Activated T-helper 1 cell treated with anti-CD3 and anti-CD28 coated beads, Interleukin-2, amount 50 U/mL, for 16 hours (primary cell): Measurements from ENCODE around the gene ZNF718.
"Not testable (repeated sequence)": the region's sequence is repeated elsewhere in the genome, so short reads cannot be mapped to it uniquely, and the experiment has no call there.

Experiments used
- DNase-seq, 2 donors: peaks; one replicate each; pipeline ENCODE4 v3.0.0-alpha.2; 2020; ENCODE audit warnings: low read depth in 1 of 2, low spot score in 1 of 2

Gene ZNF718

DNA sequence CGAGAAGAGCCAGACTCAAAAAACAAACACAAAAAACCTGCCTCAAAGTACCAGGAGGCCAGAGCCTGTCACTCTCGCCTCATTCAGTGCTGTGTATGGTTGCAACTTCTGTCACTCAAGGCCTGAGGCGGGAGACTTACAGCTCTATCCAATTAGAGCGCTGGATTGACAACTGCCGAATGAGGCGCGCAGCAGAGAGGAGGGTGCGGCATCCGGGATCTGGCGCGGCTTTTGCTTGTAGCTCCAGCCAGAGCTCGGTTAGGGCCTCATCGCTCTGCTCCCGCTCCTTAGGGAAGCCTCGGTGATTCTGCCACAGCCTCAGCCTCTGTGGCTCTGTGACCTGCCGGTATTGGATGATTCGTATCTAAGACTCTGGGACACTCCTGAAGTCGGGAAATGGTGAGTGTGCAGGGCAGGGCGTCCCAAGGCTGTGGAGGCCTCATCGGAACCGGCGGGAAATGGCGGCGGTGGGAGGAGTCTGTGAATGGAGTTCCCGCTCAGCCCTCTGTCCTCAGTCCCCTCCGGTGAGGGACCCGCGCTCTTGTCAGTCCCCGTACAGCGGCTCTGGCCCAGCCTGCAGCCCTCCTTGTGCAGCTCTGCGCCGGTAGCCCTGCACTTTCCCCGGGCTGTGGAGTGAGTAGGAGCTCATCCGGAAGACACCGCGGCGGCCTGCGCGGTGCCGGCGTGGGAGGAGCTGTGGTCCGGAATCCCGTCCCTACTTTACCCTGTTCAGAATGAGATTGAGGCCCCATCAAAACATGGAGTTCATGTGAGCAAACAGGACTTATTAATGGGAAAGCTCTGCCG is at the start of gene ZNF718:
Gene ZNF718, plus strand, starts transcription at position 227 of the 807 bp plus-strand sequence. Its CDS starts 170 bp downstream, at position 397.
- DNase-seq = peak; percentile 64 to 81

DNA sequence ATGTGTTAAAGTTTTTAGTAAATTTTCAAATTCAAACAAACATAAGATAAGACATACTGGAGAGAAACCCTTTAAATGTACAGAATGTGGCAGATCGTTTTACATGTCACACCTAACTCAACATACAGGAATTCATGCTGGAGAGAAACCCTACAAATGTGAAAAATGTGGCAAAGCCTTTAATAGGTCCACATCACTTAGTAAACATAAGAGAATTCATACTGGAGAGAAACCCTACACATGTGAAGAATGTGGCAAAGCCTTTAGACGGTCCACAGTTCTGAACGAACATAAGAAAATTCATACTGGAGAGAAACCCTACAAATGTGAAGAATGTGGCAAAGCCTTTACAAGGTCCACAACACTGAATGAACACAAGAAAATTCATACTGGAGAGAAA is 38.4 kb upstream of the ZNF718 start:
- DNase-seq = no peak

DNA sequence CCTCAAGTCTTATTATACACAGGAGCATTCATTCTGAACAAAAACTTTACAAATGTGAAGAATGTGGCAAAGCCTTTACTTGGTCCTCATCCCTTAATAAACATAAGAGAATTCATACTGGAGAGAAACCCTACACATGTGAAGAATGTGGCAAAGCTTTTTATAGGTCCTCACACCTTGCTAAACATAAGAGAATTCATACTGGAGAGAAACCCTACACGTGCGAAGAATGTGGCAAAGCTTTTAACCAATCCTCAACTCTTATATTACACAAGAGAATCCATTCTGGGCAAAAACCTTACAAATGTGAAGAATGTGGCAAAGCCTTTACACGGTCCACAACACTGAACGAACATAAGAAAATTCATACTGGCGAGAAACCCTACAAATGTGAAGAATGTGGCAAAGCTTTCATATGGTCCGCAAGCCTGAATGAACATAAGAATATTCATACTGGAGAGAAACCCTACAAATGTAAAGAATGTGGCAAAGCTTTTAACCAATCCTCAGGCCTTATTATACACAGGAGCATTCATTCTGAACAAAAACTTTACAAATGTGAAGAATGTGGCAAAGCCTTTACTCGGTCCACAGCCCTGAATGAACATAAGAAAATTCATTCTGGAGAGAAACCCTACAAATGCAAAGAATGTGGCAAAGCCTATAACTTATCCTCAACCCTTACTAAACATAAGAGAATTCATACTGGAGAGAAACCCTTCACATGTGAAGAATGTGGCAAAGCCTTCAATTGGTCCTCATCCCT is 37.6 kb upstream of the ZNF718 start:
- DNase-seq = not testable (repeated sequence)

GRCh38 chr4:98386-98785 is 25.9 kb upstream of the ZNF718 start:
- no peak for DNase-seq

- DNase-seq = no peak
Measured at GRCh38 chr4:99863-100262, 24.4 kb upstream of the ZNF718 start.

DNA sequence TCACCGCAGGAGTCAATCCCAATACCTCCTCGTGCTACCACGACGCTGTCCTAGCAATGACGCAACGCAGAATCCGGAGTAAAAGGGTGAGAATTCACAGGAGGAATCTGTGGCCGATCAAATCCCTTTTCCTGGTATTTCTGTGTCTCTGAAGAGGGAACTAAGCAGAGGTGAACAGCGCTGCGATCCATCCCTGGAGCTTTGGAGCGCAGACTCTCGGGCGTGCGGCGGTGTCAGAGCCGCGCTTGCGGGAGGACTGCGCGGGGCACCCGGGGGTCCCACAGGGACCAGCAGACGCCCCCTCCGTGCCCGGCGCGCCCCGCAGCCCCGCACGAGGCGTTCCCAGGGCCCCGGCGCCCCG is 17.2 kb upstream of the ZNF718 start:
- DNase-seq = no peak

- DNase-seq = no peak
Measured at GRCh38 chr4:107444-108429, 16.6 kb upstream of the ZNF718 start.

GRCh38 chr4:112771-113170 is 11.5 kb upstream of the ZNF718 start:
- DNase-seq = no peak

DNA sequence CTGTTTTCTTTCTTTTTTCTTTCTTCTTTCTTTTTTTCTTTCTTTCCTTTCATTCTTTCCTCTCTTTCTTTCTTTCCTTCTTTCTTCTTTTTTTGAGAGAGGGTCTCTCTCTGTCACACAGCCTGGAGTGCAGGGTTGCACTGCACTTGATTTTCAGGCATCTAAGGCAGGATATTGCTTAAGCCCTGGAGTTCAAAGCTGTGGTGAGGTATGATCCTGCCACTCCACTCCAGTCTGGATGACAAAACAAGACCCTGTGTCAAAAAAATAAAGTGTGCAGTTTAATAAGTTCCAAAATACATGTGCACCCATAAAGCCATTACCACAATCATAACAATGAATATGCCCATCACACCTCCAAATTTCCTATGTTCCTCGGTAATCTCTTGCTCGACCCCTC is 10.6 kb upstream of the ZNF718 start:
- no peak for DNase-seq

DNA sequence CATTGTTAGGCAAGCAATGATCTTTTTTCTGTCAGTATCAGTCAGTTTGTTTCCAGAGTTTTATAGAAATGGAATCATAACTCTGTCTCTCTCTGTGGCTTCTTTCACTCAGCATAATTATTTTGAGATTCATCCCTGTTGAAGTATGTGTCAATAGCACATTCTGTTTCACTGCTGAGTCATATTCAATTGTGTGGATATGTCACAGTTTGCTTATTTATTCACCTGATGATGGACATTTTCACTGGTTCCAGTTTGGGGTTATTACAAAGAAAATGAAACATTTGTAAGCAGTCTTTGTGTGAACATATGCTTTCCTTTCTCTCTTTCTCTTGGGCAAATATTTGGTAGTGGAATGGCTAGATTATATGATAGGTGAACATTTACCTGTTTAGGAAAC is 10.2 kb upstream of the ZNF718 start:
- DNase-seq = no peak

DNA sequence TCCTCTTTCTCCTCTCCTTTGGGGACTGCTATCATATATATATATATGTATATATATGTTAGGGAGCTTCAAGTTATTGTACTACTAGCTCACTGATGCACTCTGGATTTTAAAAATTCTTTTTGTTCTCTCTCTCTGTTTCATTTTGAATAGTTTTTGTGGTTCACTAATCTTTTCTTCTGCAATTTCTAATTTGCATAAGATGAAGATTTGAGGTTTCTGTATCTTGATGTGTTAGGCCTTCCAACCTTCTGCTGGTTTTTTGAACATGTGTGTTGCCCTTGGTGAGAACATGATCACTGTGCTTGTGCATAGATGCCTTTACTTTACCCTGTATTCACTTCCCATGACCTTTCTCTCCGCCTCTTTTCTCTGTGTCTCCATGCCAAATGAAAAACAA is 7.8 kb upstream of the ZNF718 start:
- DNase-seq = no peak

- DNase-seq = no peak
Measured at GRCh38 chr4:120616-121015, 3.7 kb upstream of the ZNF718 start.

GRCh38 chr4:121408-122084 is 2.8 kb upstream of the ZNF718 start:
- no peak for DNase-seq

GRCh38 chr4:123922-124274 is 403 bp upstream of the ZNF718 start:
- not testable (repeated sequence) for DNase-seq

- DNase-seq = no peak
Measured at GRCh38 chr4:125091-125771, 930 bp downstream of the ZNF718 start.

- no peak for DNase-seq
Measured at GRCh38 chr4:125833-126232, 1.5 kb downstream of the ZNF718 start.

GRCh38 chr4:132483-132882 is 8.2 kb downstream of the ZNF718 start:
- DNase-seq = no peak

- DNase-seq = no peak
Measured at GRCh38 chr4:138935-139334, 14.6 kb downstream of the ZNF718 start.

DNA sequence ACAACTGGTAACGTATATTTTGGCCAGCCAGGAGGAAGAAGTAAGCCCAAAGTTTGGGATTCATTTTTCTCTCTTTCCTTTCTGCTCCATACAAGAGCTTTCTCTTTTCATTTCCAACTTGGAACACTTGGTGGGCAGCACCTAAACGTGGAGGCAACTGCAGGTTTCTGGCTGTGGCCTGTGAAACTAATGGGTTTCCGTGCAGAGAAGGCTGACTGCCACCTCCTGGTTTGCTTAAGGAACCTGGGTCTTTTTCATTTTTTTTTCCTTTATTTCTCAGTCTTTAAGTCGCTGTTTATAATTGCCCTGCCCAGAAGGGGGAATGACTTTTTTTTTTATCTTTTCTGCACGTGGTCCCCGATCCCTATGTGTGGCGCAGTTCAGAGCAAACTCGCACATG is 15.4 kb downstream of the ZNF718 start:
- DNase-seq = no peak

DNA sequence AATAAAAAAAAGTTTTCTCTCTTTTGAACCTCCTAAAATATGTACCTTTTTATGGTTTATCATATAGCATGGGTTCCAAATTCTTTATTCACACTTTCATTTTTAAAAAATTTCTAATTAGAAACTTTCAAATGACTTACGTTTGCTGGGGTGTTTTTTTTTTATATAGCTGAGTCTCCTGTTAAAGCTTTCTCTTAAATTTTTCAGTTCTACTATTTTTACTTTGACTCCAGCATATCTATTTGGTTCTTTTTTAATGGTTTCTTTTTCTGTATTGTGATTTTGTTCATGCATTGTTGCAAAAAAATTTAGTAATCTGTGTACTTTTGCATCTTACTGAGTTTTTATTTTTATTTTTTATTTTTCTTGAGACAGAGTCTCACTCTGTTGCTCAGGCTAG is 22.3 kb downstream of the ZNF718 start:
- no peak for DNase-seq
